Measurements from ENCODE around the gene FOXC1.

DNA sequence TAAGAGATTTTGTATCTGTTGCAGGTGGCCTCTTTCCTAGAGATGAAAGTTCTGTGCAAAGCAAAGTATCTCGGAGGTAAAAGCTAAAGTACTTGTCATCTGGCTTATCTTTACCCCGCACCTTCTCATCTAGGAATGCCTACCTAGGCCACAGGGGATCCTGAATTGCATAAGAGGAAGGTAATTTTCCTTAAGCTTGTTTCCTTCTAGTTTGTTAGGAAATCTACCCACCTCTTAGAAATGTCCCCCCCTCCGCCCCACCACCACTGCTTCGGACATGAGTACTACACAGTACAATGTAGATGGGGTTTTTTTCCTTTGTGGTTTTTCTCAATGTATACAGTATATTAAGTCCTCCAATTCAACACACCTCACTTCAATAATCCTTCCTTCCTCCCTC is 21.5 kb downstream of the FOXC1 start:
- TF ChIP-seq, protein P1, sequence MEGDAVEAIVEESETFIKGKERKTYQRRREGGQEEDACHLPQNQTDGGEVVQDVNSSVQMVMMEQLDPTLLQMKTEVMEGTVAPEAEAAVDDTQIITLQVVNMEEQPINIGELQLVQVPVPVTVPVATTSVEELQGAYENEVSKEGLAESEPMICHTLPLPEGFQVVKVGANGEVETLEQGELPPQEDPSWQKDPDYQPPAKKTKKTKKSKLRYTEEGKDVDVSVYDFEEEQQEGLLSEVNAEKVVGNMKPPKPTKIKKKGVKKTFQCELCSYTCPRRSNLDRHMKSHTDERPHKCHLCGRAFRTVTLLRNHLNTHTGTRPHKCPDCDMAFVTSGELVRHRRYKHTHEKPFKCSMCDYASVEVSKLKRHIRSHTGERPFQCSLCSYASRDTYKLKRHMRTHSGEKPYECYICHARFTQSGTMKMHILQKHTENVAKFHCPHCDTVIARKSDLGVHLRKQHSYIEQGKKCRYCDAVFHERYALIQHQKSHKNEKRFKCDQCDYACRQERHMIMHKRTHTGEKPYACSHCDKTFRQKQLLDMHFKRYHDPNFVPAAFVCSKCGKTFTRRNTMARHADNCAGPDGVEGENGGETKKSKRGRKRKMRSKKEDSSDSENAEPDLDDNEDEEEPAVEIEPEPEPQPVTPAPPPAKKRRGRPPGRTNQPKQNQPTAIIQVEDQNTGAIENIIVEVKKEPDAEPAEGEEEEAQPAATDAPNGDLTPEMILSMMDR (IDR thresholded peaks at IDR 0.05), result no peak
- no peak for TF ChIP-seq EZH2phosphoT487 (IDR thresholded peaks at IDR 0.05)

Measured in neural progenitor cell (in vitro differentiated cells).